ENCODE measurements around the gene SLC25A25. TPM values are rescaled to one million over a fixed set of nuclear protein-coding genes. Genes with fewer than 3 reads are reported as not detected.

The SLC25A25 gene
- total and polyA plus RNA-seq, 12 donors, result 2.3 to 20.7 (median 6.8) TPM

DNA sequence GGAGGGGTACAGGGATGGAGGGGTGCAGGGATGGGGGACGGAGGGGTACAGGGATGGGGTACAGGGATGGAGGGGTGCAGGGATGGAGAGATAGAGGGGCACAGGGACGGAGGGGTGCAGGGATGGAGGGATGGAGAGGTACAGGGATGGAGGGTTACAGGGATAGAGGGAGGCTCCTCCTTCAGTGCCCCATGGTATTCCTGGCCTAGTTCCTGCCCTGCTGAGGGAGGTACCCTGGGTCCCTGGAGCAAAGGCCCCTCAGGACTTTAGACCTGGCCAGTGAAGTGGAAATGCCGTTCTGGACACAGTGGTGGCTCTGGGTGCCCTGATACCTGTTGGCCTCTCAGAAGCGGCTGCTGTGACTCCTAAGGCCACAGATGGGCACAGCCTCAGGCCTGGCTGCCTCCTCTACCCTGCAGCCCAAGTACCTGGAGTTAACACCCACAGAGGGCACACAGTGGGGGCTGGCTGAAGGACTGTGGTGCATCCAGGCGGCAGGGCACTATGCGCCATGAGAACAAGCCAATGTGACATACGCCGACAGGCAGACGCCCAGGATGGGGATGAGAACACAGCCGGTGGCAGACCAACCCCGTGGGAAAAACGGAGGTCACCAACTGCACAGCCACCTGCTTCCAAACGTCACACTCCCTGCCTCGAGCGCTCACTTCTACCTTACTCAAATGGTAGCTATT lies 51.1 kb downstream of the SLC25A25 start:
- no peak for DNase-seq
- peaks cover 0 to 12% (median 8%) of the 10 kb centered on the region in 9 donors for H3K4me1 ChIP-seq
- H3K36me3 ChIP-seq, result peaks cover 0 to 58% (median 21%) of the 10 kb centered on the region in 9 donors
- H3K4me3 ChIP-seq, result no peak overlapping the region
- no peaks in the 10 kb centered on the region for H3K9me3 ChIP-seq
- H3K27ac ChIP-seq, result no peak overlapping the region
- intact Hi-C loops (cut with DNase I), result loop anchor here in 7 of 10 donors (5.0 to 10.0 kb wide), 4 partner anchors 54 to 177 kb away; partner anchors contain the start of genes NAIF1 (in 1 of the 7) and SLC25A25 (in 1 of the 7)
- TF ChIP-seq, protein P1, sequence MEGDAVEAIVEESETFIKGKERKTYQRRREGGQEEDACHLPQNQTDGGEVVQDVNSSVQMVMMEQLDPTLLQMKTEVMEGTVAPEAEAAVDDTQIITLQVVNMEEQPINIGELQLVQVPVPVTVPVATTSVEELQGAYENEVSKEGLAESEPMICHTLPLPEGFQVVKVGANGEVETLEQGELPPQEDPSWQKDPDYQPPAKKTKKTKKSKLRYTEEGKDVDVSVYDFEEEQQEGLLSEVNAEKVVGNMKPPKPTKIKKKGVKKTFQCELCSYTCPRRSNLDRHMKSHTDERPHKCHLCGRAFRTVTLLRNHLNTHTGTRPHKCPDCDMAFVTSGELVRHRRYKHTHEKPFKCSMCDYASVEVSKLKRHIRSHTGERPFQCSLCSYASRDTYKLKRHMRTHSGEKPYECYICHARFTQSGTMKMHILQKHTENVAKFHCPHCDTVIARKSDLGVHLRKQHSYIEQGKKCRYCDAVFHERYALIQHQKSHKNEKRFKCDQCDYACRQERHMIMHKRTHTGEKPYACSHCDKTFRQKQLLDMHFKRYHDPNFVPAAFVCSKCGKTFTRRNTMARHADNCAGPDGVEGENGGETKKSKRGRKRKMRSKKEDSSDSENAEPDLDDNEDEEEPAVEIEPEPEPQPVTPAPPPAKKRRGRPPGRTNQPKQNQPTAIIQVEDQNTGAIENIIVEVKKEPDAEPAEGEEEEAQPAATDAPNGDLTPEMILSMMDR (IDR thresholded peaks at IDR 0.05), result no peak
- no peaks in the 10 kb centered on the region for H3K27me3 ChIP-seq
- ATAC-seq, result no peak
- 74 to 78% methylated on average over 15 of the region's 15 CpGs for WGBS, 2 donors

DNA sequence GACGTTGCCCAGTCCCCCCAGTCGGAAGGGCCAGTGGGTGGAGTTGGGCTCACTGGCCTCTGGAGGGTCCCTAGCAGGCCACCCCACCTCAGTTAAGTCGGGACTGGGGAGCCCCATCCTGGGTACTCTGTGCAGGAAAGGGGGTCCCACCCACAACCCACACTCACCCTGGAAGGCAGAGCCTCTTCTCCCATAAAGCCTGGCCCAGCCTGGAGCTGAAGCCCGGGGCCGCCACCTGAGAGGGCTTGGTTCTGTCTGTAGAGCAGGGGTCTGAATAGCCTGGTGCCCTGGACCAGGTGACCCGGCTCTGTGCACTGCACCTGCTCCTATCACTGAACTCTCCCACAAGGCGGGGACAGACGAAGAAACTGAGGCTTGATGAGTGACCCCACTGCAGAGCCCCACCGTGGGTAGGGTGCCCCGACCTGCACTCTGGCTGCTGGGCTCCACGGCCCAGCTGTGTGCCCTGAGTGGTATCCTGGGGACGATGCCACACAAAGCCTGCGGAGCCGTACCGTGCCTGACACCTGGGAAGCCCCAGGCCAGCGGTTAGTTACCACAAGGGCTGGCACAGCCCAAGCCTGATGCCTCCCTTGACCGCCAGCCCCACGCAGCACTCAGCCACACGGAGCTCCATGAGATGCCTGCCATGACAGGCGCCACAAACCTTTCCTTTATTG lies 52.2 kb downstream of the SLC25A25 start:
- TF ChIP-seq, protein P1 (IDR thresholded peaks at IDR 0.05), result no peak
- no peak overlapping the region for H3K4me3 ChIP-seq
- no peak overlapping the region for H3K27ac ChIP-seq
- no peaks in the 10 kb centered on the region for H3K27me3 ChIP-seq
- intact Hi-C loops (cut with DNase I), result no loop called here
- DNase-seq, result peak in 1 of 2 donors; percentile 10
- peaks cover 0 to 56% (median 24%) of the 10 kb centered on the region in 9 donors for H3K36me3 ChIP-seq
- peak in 1 of 8 donors; percentile 1 for ATAC-seq
- H3K9me3 ChIP-seq, result no peaks in the 10 kb centered on the region
- 85 to 87% methylated on average over 20 of the region's 20 CpGs for WGBS, 2 donors
- peaks cover 0 to 18% (median 12%) of the 10 kb centered on the region in 9 donors for H3K4me1 ChIP-seq

DNA sequence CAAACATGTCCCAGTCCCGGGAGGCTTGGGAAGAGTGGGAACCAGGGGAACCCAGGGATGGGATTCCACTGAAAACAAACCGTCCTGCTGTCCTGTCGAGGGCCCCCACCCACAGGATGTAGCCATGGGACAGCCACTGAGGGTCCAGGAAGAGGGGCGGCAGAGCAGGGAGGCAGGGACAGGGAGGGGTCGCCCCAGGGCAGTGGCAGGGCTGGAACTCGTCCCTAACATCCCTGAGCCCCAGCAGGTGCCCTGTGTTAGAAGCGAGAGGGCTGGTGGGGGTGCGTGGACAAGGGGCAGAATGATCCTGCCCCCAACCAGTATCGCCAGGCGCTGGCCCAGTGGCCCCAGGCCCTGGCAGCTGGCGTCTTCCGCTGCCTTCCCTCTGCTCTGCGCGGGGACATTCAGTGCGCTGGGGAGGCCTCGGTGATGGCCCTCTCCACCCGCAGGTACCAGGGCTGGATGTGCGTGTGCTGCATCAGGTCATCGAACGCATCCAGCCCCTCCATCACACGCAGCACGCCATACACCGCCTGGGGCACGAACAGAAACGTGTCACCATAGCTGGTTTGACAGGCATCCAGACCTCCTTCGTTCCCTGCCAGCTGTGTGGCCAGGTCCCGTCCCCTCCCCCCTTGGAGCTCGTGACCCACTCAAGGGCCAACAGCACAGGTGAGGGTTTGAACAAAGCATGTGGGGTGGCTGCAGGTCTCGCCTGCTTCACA lies 52.9 kb downstream of the SLC25A25 start:
- Histone ChIP-seq H3K27ac (no peak overlapping the region), H3K27me3 (no peaks in the 10 kb centered on the region), H3K9me3 (no peaks in the 10 kb centered on the region), H3K4me3 (no peak overlapping the region), H3K36me3 (peaks cover 0 to 54% (median 24%) of the 10 kb centered on the region in 9 donors), H3K4me1 (peaks cover 5 to 26% (median 19%) of the 10 kb centered on the region in 9 donors)
- WGBS, 2 donors, result 81 to 82% methylated on average over 29 of the region's 29 CpGs
- DNase-seq, result peak in 1 of 2 donors; percentile 7
- intact Hi-C loops (cut with DNase I), result no loop called here
- ATAC-seq, result no peak
- TF ChIP-seq, protein P1 (IDR thresholded peaks at IDR 0.05), result no peak

DNA sequence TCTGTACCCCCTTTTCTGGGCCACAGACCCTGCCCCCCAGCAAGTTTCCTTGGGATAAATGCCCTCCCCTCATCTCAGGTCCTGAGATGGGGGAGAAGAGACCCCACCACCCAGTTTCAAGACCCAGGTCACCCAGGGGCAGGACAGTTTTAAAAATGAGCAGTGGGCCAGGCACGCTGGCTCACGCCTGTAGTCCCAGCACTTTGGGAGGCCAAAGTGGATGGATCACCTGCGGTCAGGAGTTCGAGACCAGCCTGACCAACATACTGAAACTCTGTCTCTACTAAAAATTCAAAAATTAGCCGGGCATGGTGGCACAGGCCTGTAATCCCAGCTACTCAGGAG lies 53.4 kb downstream of the SLC25A25 start:
- no peak for DNase-seq
- no peak overlapping the region for H3K27ac ChIP-seq
- H3K4me3 ChIP-seq, result no peak overlapping the region
- TF ChIP-seq, protein P1 (IDR thresholded peaks at IDR 0.05), result no peak
- H3K4me1 ChIP-seq, result peaks cover 9 to 31% (median 24%) of the 10 kb centered on the region in 9 donors
- 93 to 96% methylated on average over 5 of the region's 5 CpGs for WGBS, 2 donors
- H3K36me3 ChIP-seq, result peaks cover 0 to 54% (median 24%) of the 10 kb centered on the region in 9 donors
- intact Hi-C loops (cut with DNase I), result no loop called here
- no peak for ATAC-seq
- no peaks in the 10 kb centered on the region for H3K27me3 ChIP-seq
- H3K9me3 ChIP-seq, result no peaks in the 10 kb centered on the region
